HG02759 (cell line): ENCODE data around the gene HMCN1.

ENCODE experiments used
- ATAC-seq: cut with Tn5 transposase; IDR thresholded peaks from one replicate; pipeline ENCODE4 v1.9.1; 2021; ENCODE audit warnings: mild to moderate bottlenecking, moderate library complexity; ENCODE audit not compliant: unreplicated experiment

The HMCN1 gene

GRCh38 chr1:185895208-185895900 lies 161.2 kb downstream of the HMCN1 start:
- no peak for ATAC-seq

- no peak for ATAC-seq
Measured at GRCh38 chr1:185896863-185897262, 162.7 kb downstream of the HMCN1 start.

- no peak for ATAC-seq
Measured at GRCh38 chr1:185906186-185906585, 172.0 kb downstream of the HMCN1 start.

GRCh38 chr1:185907246-185907645 lies 173.1 kb downstream of the HMCN1 start:
- no peak for ATAC-seq

GRCh38 chr1:185911978-185912377 lies 177.8 kb downstream of the HMCN1 start:
- no peak for ATAC-seq

- no peak for ATAC-seq
Measured at GRCh38 chr1:185912504-185912903, 178.3 kb downstream of the HMCN1 start.

GRCh38 chr1:185914089-185914488 lies 179.9 kb downstream of the HMCN1 start:
- no peak for ATAC-seq

GRCh38 chr1:185916861-185917260 lies 182.7 kb downstream of the HMCN1 start:
- no peak for ATAC-seq

GRCh38 chr1:185917646-185918045 lies 183.5 kb downstream of the HMCN1 start:
- no peak for ATAC-seq

- peak; percentile 66 for ATAC-seq
Measured at GRCh38 chr1:185920602-185921001, 186.4 kb downstream of the HMCN1 start.

- no peak for ATAC-seq
Measured at GRCh38 chr1:185921636-185922035, 187.4 kb downstream of the HMCN1 start.

- no peak for ATAC-seq
Measured at GRCh38 chr1:185926588-185926987, 192.4 kb downstream of the HMCN1 start.

GRCh38 chr1:185929776-185930175 lies 195.6 kb downstream of the HMCN1 start:
- ATAC-seq: no peak

GRCh38 chr1:185931438-185931837 lies 197.2 kb downstream of the HMCN1 start:
- ATAC-seq: no peak

- ATAC-seq: no peak
Measured at GRCh38 chr1:185933580-185933979, 199.4 kb downstream of the HMCN1 start.

- ATAC-seq: no peak
Measured at GRCh38 chr1:185934476-185935189, 200.4 kb downstream of the HMCN1 start.

- ATAC-seq: no peak
Measured at GRCh38 chr1:185935360-185935759, 201.2 kb downstream of the HMCN1 start.

- ATAC-seq: no peak
Measured at GRCh38 chr1:185936641-185937040, 202.4 kb downstream of the HMCN1 start.

GRCh38 chr1:185938396-185938795 lies 204.2 kb downstream of the HMCN1 start:
- ATAC-seq: no peak

GRCh38 chr1:185939142-185939541 lies 205.0 kb downstream of the HMCN1 start:
- ATAC-seq: no peak

- ATAC-seq: no peak
Measured at GRCh38 chr1:185942961-185943360, 208.8 kb downstream of the HMCN1 start.

GRCh38 chr1:185956881-185957280 lies 222.7 kb downstream of the HMCN1 start:
- no peak for ATAC-seq
